Measurements from ENCODE around the gene LTO1. TPM values are rescaled to one million over a fixed set of nuclear protein-coding genes. Genes with fewer than 3 reads are reported as not detected.

Gene LTO1
- total RNA-seq: 26.1 and 30.5 TPM in 2 replicates

GRCh38 chr11:69674886-69675714 lies at the start of gene LTO1:
TSS of gene LTO1 (minus strand) at chr11:69675353. CDS start at chr11:69675239, 114 bp downstream.

GRCh38 chr11:69703768-69704507 lies 28.8 kb upstream of the LTO1 start, which contains the start of gene FGF19:
TSS of gene FGF19 (minus strand) at chr11:69704022. CDS start at chr11:69703876, 146 bp downstream.

GRCh38 chr11:69640995-69641581 lies 34.1 kb downstream of the LTO1 start, which contains the start of gene CCND1:
TSS of gene CCND1 (plus strand) at chr11:69641156. CDS start at chr11:69641314, 158 bp downstream.

Other genes starting within 250 kb of the LTO1 start
- gene LINC01488, start 193.7 kb downstream of the LTO1 start, total RNA-seq: not detected in 2 replicates
- 867 and 1,962 TPM in 2 replicates for gene CCND1, start 34.2 kb downstream of the LTO1 start, total RNA-seq
- not detected in 2 replicates for gene FGF19, start 28.7 kb upstream of the LTO1 start, total RNA-seq
- gene FGF4, start 100.0 kb upstream of the LTO1 start, total RNA-seq: not detected in 2 replicates
- gene FGF3, start 144.1 kb upstream of the LTO1 start, total RNA-seq: not detected in 2 replicates

Data from smooth muscle cell of the umbilical artery (primary cell).